HEK293 (cell line): ENCODE data around the gene MTA3.

ENCODE experiments used
- CTCF ChIA-PET: fragments of 350-600 bp; formaldehyde crosslinking; extraction: SDS; loops from one replicate; lab custom pipeline; 2021; ENCODE audit warnings: antibody characterized with exemption; lab: Yijun Ruan, JAX
- POLR2A ChIA-PET: fragments of 300-600 bp; formaldehyde crosslinking; extraction: SDS; loops from one replicate; lab custom pipeline; 2020; ENCODE audit warnings: antibody characterized with exemption, inconsistent platforms; lab: Yijun Ruan, JAX
- H3K27ac ChIP-seq: fragments of 200-500 bp; sonication (Bioruptor generic); 2 replicates; pipeline ENCODE4 v1.5.1; 2014; ENCODE audit warnings: low read depth, low read length, control low read depth, inconsistent platforms; ENCODE audit errors: extremely low read depth
- H3K36me3 ChIP-seq, 2 experiments: fragments of 200-500 bp in 1 of 2; sonication (Bioruptor generic) in 1 of 2; 1 replicate in 1 of 2; 2 replicates in 1 of 2; pipeline ENCODE4 v1.5.1; 2014 to 2017; ENCODE audit warnings: inconsistent platforms in 2 of 2, low read length in 2 of 2; ENCODE audit not compliant: control insufficient read depth in 2 of 2, insufficient read depth in 1 of 2
- H3K4me1 ChIP-seq: fragments of 200-500 bp; sonication (Bioruptor generic); 2 replicates; pipeline ENCODE4 v1.5.1; 2014; ENCODE audit warnings: mild to moderate bottlenecking, low read length, inconsistent platforms; ENCODE audit not compliant: control insufficient read depth, insufficient read depth
- H3K4me3 ChIP-seq: 2 replicates; pipeline ENCODE4 v1.5.1; 2011; ENCODE audit warnings: low read depth, mild to moderate bottlenecking, control low read depth, low read length, moderate library complexity
- H3K9me3 ChIP-seq: fragments of 200-500 bp; sonication (Bioruptor generic); 2 replicates; pipeline ENCODE4 v1.5.1; 2014; ENCODE audit warnings: low read depth, low read length, inconsistent platforms; ENCODE audit not compliant: control insufficient read depth, insufficient read depth
- CTCF ChIP-seq: fragments of 450-650 bp; formaldehyde crosslinking; IDR thresholded peaks from 2 replicates; pipeline ENCODE4 v1.5.1; 2016; ENCODE audit warnings: missing biosample characterization, missing genetic modification characterization
- FEZF1 ChIP-seq: fragments of 450-650 bp; formaldehyde crosslinking; IDR thresholded peaks from 2 replicates; pipeline ENCODE4 v1.5.1; 2016; ENCODE audit warnings: missing biosample characterization, missing genetic modification characterization
- GFI1B ChIP-seq: fragments of 450-650 bp; formaldehyde crosslinking; IDR thresholded peaks from 2 replicates; pipeline ENCODE4 v1.5.1; 2016; ENCODE audit warnings: missing biosample characterization, missing genetic modification characterization
- KLF1 ChIP-seq: fragments of 450-650 bp; formaldehyde crosslinking; IDR thresholded peaks from 2 replicates; pipeline ENCODE4 v1.5.1; 2016; ENCODE audit warnings: missing biosample characterization, missing genetic modification characterization
- OVOL3 ChIP-seq: fragments of 450-650 bp; formaldehyde crosslinking; IDR thresholded peaks from 2 replicates; pipeline ENCODE4 v1.5.1; 2016; ENCODE audit warnings: missing biosample characterization, missing genetic modification characterization
- PRDM6 ChIP-seq: fragments of 450-650 bp; formaldehyde crosslinking; IDR thresholded peaks from 2 replicates; pipeline ENCODE4 v1.5.1; 2017; ENCODE audit warnings: missing biosample characterization, missing genetic modification characterization
- SCRT2 ChIP-seq: fragments of 450-650 bp; formaldehyde crosslinking; IDR thresholded peaks from 2 replicates; pipeline ENCODE4 v1.5.1; 2016; ENCODE audit warnings: missing biosample characterization, missing genetic modification characterization
- ZBTB17 ChIP-seq: fragments of 450-650 bp; formaldehyde crosslinking; IDR thresholded peaks from 2 replicates; pipeline ENCODE4 v1.5.1; 2016; ENCODE audit warnings: missing biosample characterization, missing genetic modification characterization
- ZBTB26 ChIP-seq: fragments of 450-650 bp; formaldehyde crosslinking; optimal IDR thresholded peaks from 2 replicates; pipeline ENCODE3; 2016; ENCODE audit warnings: missing biosample characterization, mild to moderate bottlenecking, missing genetic modification characterization
- ZBTB8A ChIP-seq: fragments of 450-650 bp; formaldehyde crosslinking; IDR thresholded peaks from 2 replicates; pipeline ENCODE4 v1.5.1; 2016; ENCODE audit warnings: missing biosample characterization, missing genetic modification characterization
- ZNF121 ChIP-seq: fragments of 450-650 bp; formaldehyde crosslinking; IDR thresholded peaks from 2 replicates; pipeline ENCODE4 v1.5.1; 2016; ENCODE audit warnings: missing biosample characterization, missing genetic modification characterization
- ZNF2 ChIP-seq: fragments of 450-650 bp; formaldehyde crosslinking; IDR thresholded peaks from 2 replicates; pipeline ENCODE4 v1.5.1; 2016; ENCODE audit warnings: missing biosample characterization, missing genetic modification characterization
- ZNF341 ChIP-seq: fragments of 450-650 bp; formaldehyde crosslinking; IDR thresholded peaks from 2 replicates; pipeline ENCODE4; 2016; ENCODE audit warnings: low read depth, missing biosample characterization, missing genetic modification characterization
- ZNF433 ChIP-seq: fragments of 450-650 bp; formaldehyde crosslinking; IDR thresholded peaks from 2 replicates; pipeline ENCODE4 v1.5.1; 2016; ENCODE audit warnings: missing biosample characterization, missing genetic modification characterization, low read depth
- ZNF529 ChIP-seq: fragments of 450-650 bp; formaldehyde crosslinking; IDR thresholded peaks from 2 replicates; pipeline ENCODE4 v1.5.1; 2017; ENCODE audit warnings: missing genetic modification characterization, missing biosample characterization; ENCODE audit not compliant: insufficient replicate concordance
- ZNF600 ChIP-seq: fragments of 450-650 bp; formaldehyde crosslinking; IDR thresholded peaks from 2 replicates; pipeline ENCODE4 v1.5.1; 2016; ENCODE audit warnings: missing biosample characterization, missing genetic modification characterization
- ZNF629 ChIP-seq: fragments of 450-650 bp; formaldehyde crosslinking; IDR thresholded peaks from 2 replicates; pipeline ENCODE4 v1.5.1; 2017; ENCODE audit warnings: missing biosample characterization, missing genetic modification characterization
- ZNF670 ChIP-seq: fragments of 450-650 bp; formaldehyde crosslinking; IDR thresholded peaks from 2 replicates; pipeline ENCODE4 v1.5.1; 2016; ENCODE audit warnings: missing biosample characterization, missing genetic modification characterization, low read depth
- TF ChIP-seq, protein P1 (sequence below): fragments of 450-650 bp; formaldehyde crosslinking; IDR thresholded peaks from 2 replicates; pipeline ENCODE4 v1.5.1; 2016; ENCODE audit warnings: missing biosample characterization, missing genetic modification characterization

MTA3 gene

DNA sequence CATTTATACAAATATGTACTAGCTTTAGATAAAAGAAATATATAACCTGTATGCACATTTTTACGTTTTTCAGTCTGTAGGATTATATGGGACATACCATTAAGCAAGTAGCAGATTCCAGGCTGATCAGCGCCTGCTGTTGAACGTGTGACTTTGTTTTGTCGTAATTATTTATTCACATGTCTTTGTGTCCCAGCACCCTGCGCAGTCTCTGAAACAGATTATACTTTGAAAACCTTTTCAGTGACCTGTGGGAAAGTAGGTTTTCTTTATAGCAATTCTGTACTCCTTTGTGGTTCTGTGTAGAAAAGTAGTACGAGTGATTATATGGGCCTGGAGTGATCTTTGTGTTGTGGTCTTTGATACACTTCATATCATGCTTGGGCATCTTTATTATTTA lies 68.5 kb downstream of the MTA3 start:
- ChIA-PET CTCF (interaction anchor here (2.5 kb wide), 1 partner anchor 26 kb away, joined by 8 read pairs; no protein-coding TSS in a partner anchor), POLR2A (no interaction called here)
- TF ChIP-seq PRDM6 (tag by site-specific recombination) (no peak), CTCF (no peak), ZNF600 (tag by site-specific recombination) (no peak), ZNF529 (tag by site-specific recombination) (no peak), ZNF670 (tag by site-specific recombination) (no peak), ZNF629 (no peak), GFI1B (no peak), ZNF433 (tag by site-specific recombination) (no peak), SCRT2 (no peak), OVOL3 (no peak), ZNF2 (no peak), ZBTB8A (no peak), FEZF1 (tag by site-specific recombination) (no peak), ZBTB26 (no peak), KLF1 (tag by site-specific recombination) (no peak)

DNA sequence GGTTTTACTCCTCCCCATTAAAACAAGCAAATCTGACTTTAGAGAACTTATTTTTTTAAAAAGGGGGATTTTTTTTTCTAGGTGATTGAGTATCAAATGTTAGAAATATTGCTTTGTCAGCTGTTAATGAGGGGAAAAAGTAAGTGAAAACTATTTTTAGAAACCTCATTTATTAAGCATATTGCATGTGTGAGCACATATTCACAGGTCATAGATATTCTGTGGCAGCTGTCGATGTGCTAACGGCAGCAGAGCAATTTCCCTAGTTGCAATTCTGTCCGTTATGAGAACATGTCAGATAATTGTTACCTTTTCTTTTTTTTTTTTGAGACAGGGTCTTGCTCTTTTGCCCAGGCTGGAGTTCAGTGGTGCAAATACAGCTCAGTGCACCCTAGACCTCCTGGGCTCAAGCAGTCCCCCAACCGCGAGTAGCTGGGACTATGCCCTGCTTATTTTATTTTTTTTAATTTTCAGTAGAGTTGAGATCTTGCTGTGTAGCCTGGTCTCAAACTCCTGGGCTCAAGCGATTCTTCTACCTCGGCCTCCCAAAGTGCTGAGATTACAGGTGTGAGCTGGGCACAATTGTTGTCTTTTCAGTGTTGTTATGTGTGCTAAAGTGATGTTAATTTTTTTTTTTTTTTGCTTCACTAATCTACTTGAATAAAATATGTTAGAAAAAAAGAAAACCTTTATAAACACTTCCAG lies 69.8 kb downstream of the MTA3 start:
- Histone ChIP-seq H3K4me1 (peaks cover 23% of the 10 kb centered on the region), H3K27ac (no peak overlapping the region), H3K36me3 (peaks cover 0 to 2% of the 10 kb centered on the region in 2 experiments; a peak in 2 of 3 replicates), H3K9me3 (no peaks in the 10 kb centered on the region), H3K4me3 (no peak overlapping the region)
- ChIA-PET POLR2A (interaction anchor here (0.7 to 1.1 kb wide), 2 partner anchors 13 to 191 kb away, joined by 3 to 5 read pairs; no protein-coding TSS in a partner anchor), CTCF (interaction anchor here (0.6 to 2.5 kb wide), 5 partner anchors 25 to 554 kb away, joined by 3 to 8 read pairs (median 3); no protein-coding TSS in a partner anchor)
- peak; percentile 32; the same call in 1 of the 2 replicates for TF ChIP-seq PRDM6 (tag by site-specific recombination)
- no peak for TF ChIP-seq ZNF341
- TF ChIP-seq ZNF2: no peak
- TF ChIP-seq ZBTB26: no peak
- TF ChIP-seq ZBTB17 (tag by site-specific recombination): no peak
- 0 out of 2 replicates have a peak, but pooled peaks have one; percentile 35 for TF ChIP-seq ZNF121 (tag by site-specific recombination)
- TF ChIP-seq, protein P1, sequence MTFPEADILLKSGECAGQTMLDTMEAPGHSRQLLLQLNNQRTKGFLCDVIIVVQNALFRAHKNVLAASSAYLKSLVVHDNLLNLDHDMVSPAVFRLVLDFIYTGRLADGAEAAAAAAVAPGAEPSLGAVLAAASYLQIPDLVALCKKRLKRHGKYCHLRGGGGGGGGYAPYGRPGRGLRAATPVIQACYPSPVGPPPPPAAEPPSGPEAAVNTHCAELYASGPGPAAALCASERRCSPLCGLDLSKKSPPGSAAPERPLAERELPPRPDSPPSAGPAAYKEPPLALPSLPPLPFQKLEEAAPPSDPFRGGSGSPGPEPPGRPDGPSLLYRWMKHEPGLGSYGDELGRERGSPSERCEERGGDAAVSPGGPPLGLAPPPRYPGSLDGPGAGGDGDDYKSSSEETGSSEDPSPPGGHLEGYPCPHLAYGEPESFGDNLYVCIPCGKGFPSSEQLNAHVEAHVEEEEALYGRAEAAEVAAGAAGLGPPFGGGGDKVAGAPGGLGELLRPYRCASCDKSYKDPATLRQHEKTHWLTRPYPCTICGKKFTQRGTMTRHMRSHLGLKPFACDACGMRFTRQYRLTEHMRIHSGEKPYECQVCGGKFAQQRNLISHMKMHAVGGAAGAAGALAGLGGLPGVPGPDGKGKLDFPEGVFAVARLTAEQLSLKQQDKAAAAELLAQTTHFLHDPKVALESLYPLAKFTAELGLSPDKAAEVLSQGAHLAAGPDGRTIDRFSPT (tag by site-specific recombination): no peak

More for the DNA sequence above, 68.5 kb downstream of the MTA3 start:
- Histone ChIP-seq H3K9me3 (no peaks in the 10 kb centered on the region), H3K4me3 (no peak overlapping the region), H3K36me3 (no peaks in the 10 kb centered on the region; a peak in 1 of 3 replicates), H3K27ac (no peak overlapping the region), H3K4me1 (peaks cover 23% of the 10 kb centered on the region)
